GM15510 (cell line): ENCODE measurements around the gene HUS1B.

Source experiments
- POLR2A ChIP-seq: IDR thresholded peaks from 3 replicates; pipeline ENCODE4 v1.6.1; 2011; ENCODE audit warnings: borderline replicate concordance; ENCODE audit not compliant: insufficient read length; ENCODE audit errors: extremely low read depth

Gene HUS1B

GRCh38 chr6:657743-658142 is 843 bp upstream of the HUS1B start:
- no peak for TF ChIP-seq POLR2A

GRCh38 chr6:654136-654535 is 2.8 kb downstream of the HUS1B start:
- TF ChIP-seq POLR2A, result no peak

- no peak for TF ChIP-seq POLR2A
Measured at GRCh38 chr6:652865-653264, 4.0 kb downstream of the HUS1B start.

- TF ChIP-seq POLR2A, result no peak
Measured at GRCh38 chr6:650098-650497, 6.8 kb downstream of the HUS1B start.

- no peak for TF ChIP-seq POLR2A
Measured at GRCh38 chr6:642805-643204, 14.1 kb downstream of the HUS1B start.

- TF ChIP-seq POLR2A, result no peak
Measured at GRCh38 chr6:641225-641985, 15.5 kb downstream of the HUS1B start.

GRCh38 chr6:636488-636887 is 20.4 kb downstream of the HUS1B start:
- no peak for TF ChIP-seq POLR2A

GRCh38 chr6:635233-635632 is 21.7 kb downstream of the HUS1B start:
- TF ChIP-seq POLR2A, result no peak

- no peak for TF ChIP-seq POLR2A
Measured at GRCh38 chr6:633611-634010, 23.3 kb downstream of the HUS1B start.

GRCh38 chr6:628766-629165 is 28.1 kb downstream of the HUS1B start:
- TF ChIP-seq POLR2A, result no peak

- TF ChIP-seq POLR2A, result no peak
Measured at GRCh38 chr6:626236-626635, 30.7 kb downstream of the HUS1B start.

- TF ChIP-seq POLR2A, result no peak
Measured at GRCh38 chr6:624979-625378, 31.9 kb downstream of the HUS1B start.

- no peak for TF ChIP-seq POLR2A
Measured at GRCh38 chr6:622462-622861, 34.4 kb downstream of the HUS1B start.

- TF ChIP-seq POLR2A, result no peak
Measured at GRCh38 chr6:621931-622330, 35.0 kb downstream of the HUS1B start.

GRCh38 chr6:620950-621349 is 36.0 kb downstream of the HUS1B start:
- TF ChIP-seq POLR2A, result no peak

- no peak for TF ChIP-seq POLR2A
Measured at GRCh38 chr6:620166-620565, 36.7 kb downstream of the HUS1B start.
